H7 (cell line): ENCODE results near the gene TPSB2. TPM values are rescaled to one million over a fixed set of nuclear protein-coding genes. Genes with fewer than 3 reads are reported as not detected.

Experiments used
- DNase-seq: peaks from one replicate; pipeline ENCODE4 v3.0.0; 2012
- H3K27me3 ChIP-seq: 2 replicates; pipeline ENCODE4 v1.6.0; 2011; ENCODE audit warnings: mild to moderate bottlenecking, low read length; ENCODE audit not compliant: control insufficient read depth, insufficient read depth
- H3K36me3 ChIP-seq: replicated peaks from 2 replicates; pipeline ENCODE4 v1.5.1; 2011; ENCODE audit warnings: low read length; ENCODE audit not compliant: control insufficient read depth, insufficient read depth
- H3K4me3 ChIP-seq: 2 replicates; pipeline ENCODE4 v1.5.1; 2011; ENCODE audit warnings: low read depth, mild to moderate bottlenecking, control low read depth, low read length, moderate library complexity; ENCODE audit not compliant: insufficient read depth
- total RNA-seq: library from RNA; depleted of rRNA; stranded (reverse); fragments of >200 nt; shearing (Covaris generic); gene quantifications from 2 replicates; pipeline ENCODE4 v1.2.3, GENCODE V29; 2014; rRNA removed

Gene TPSB2
- total RNA-seq, 1 experiment from 2014 or later, result not detected

GRCh38 chr16:1182950-1183907, 46.8 kb downstream of the TPSB2 start:
- Histone ChIP-seq H3K4me3 (no peak overlapping the region), H3K27me3 (no peaks in the 10 kb centered on the region), H3K36me3 (no peaks in the 10 kb centered on the region)
- DNase-seq, result peak; percentile 74

- H3K27me3 ChIP-seq, result no peaks in the 10 kb centered on the region
- peak; percentile 74 for DNase-seq
- no peaks in the 10 kb centered on the region for H3K36me3 ChIP-seq
- H3K4me3 ChIP-seq, result no peak overlapping the region
Measured at GRCh38 chr16:1182316-1182671, 47.7 kb downstream of the TPSB2 start.

- peak; percentile 73 for DNase-seq
- H3K36me3 ChIP-seq, result no peaks in the 10 kb centered on the region
- H3K4me3 ChIP-seq, result no peak overlapping the region
- H3K27me3 ChIP-seq, result no peaks in the 10 kb centered on the region
Measured at GRCh38 chr16:1181404-1182315, 48.3 kb downstream of the TPSB2 start.

- H3K4me3 ChIP-seq, result no peak overlapping the region
- DNase-seq, result peak; percentile 72
- no peaks in the 10 kb centered on the region for H3K36me3 ChIP-seq
Measured at GRCh38 chr16:1180549-1181403, 49.2 kb downstream of the TPSB2 start.

More at GRCh38 chr16:1180549-1181403, 49.2 kb downstream of the TPSB2 start:
- H3K27me3 ChIP-seq, result no peaks in the 10 kb centered on the region

Other genes starting within 250 kb of the TPSB2 start
- 10.0 and 12.8 TPM in 2 replicates for gene SOX8, start 248.4 kb downstream of the TPSB2 start, total RNA-seq
- 0.18 and 0.21 TPM in 2 replicates for gene SSTR5, start 157.4 kb downstream of the TPSB2 start, total RNA-seq
- not detected in 2 replicates for gene C1QTNF8, start 133.9 kb downstream of the TPSB2 start, total RNA-seq
- gene CACNA1H, start 77.1 kb downstream of the TPSB2 start, total RNA-seq, result 24.8 and 27.3 TPM in 2 replicates
- not detected in 2 replicates for gene TPSG1, start 4.9 kb downstream of the TPSB2 start, total RNA-seq
- not detected in 2 replicates for gene TPSAB1, start 10.5 kb upstream of the TPSB2 start, total RNA-seq
- not detected in 2 replicates for gene TPSD1, start 25.9 kb upstream of the TPSB2 start, total RNA-seq
- 79.9 and 80.2 TPM in 2 replicates for gene UBE2I, start 79.5 kb upstream of the TPSB2 start, total RNA-seq
- 2.6 and 5.7 TPM in 2 replicates for gene BAIAP3, start 103.5 kb upstream of the TPSB2 start, total RNA-seq
- 87.7 and 99.4 TPM in 2 replicates for gene TSR3, start 121.7 kb upstream of the TPSB2 start, total RNA-seq
- 16.2 and 21.5 TPM in 2 replicates for gene GNPTG, start 121.7 kb upstream of the TPSB2 start, total RNA-seq
- gene UNKL, start 184.5 kb upstream of the TPSB2 start, total RNA-seq, result 22.0 and 24.3 TPM in 2 replicates
- 30.0 and 32.8 TPM in 2 replicates for gene UQCC4, start 190.6 kb upstream of the TPSB2 start, total RNA-seq
- not detected in 2 replicates for gene PERCC1, start 200.9 kb upstream of the TPSB2 start, total RNA-seq
- 0.11 TPM in 1 of 2 replicates, not detected in the other for gene CCDC154, start 214.4 kb upstream of the TPSB2 start, total RNA-seq
- 39.1 and 42.6 TPM in 2 replicates for gene CLCN7, start 244.8 kb upstream of the TPSB2 start, total RNA-seq